8988T (cell line): ENCODE data around the gene NEK11.

Experiments used
- DNase-seq: peaks from one replicate; pipeline ENCODE4 v3.0.0; 2011

The NEK11 gene

GRCh38 chr3:131231710-131232389 lies 205.2 kb downstream of the NEK11 start:
- DNase-seq: no peak

- DNase-seq: no peak
Observed at GRCh38 chr3:131232711-131233267, 206.1 kb downstream of the NEK11 start.

- no peak for DNase-seq
Observed at GRCh38 chr3:131233900-131234668, 207.4 kb downstream of the NEK11 start.

GRCh38 chr3:131236421-131236820 lies 209.7 kb downstream of the NEK11 start:
- DNase-seq: no peak

GRCh38 chr3:131238496-131238895 lies 211.8 kb downstream of the NEK11 start:
- DNase-seq: no peak

- DNase-seq: no peak
Observed at GRCh38 chr3:131239267-131239666, 212.6 kb downstream of the NEK11 start.

GRCh38 chr3:131242201-131242600 lies 215.5 kb downstream of the NEK11 start:
- DNase-seq: no peak

- no peak for DNase-seq
Observed at GRCh38 chr3:131250466-131250865, 223.8 kb downstream of the NEK11 start.

GRCh38 chr3:131260525-131260924 lies 233.8 kb downstream of the NEK11 start:
- DNase-seq: no peak

- DNase-seq: no peak
Observed at GRCh38 chr3:131261104-131261503, 234.4 kb downstream of the NEK11 start.

GRCh38 chr3:131275556-131275955 lies 248.9 kb downstream of the NEK11 start:
- DNase-seq: no peak

- no peak for DNase-seq
Observed at GRCh38 chr3:131277836-131278497, 251.3 kb downstream of the NEK11 start.

GRCh38 chr3:131279577-131279976 lies 252.9 kb downstream of the NEK11 start:
- DNase-seq: no peak

GRCh38 chr3:131282379-131282778 lies 255.7 kb downstream of the NEK11 start:
- DNase-seq: no peak

- no peak for DNase-seq
Observed at GRCh38 chr3:131282967-131283366, 256.3 kb downstream of the NEK11 start.

GRCh38 chr3:131283862-131284261 lies 257.2 kb downstream of the NEK11 start:
- no peak for DNase-seq

GRCh38 chr3:131284302-131284701 lies 257.6 kb downstream of the NEK11 start:
- no peak for DNase-seq

- no peak for DNase-seq
Observed at GRCh38 chr3:131285456-131285855, 258.8 kb downstream of the NEK11 start.

- DNase-seq: no peak
Observed at GRCh38 chr3:131299836-131300235, 273.2 kb downstream of the NEK11 start.

GRCh38 chr3:131303848-131304247 lies 277.2 kb downstream of the NEK11 start:
- DNase-seq: no peak

GRCh38 chr3:131304890-131305289 lies 278.2 kb downstream of the NEK11 start:
- no peak for DNase-seq

GRCh38 chr3:131306242-131306641 lies 279.6 kb downstream of the NEK11 start:
- no peak for DNase-seq

- no peak for DNase-seq
Observed at GRCh38 chr3:131314318-131314717, 287.6 kb downstream of the NEK11 start.

- no peak for DNase-seq
Observed at GRCh38 chr3:131315162-131315561, 288.5 kb downstream of the NEK11 start.
